Fibroblast of mammary gland (primary cell): ENCODE measurements around the gene MAP4.
A peak's percentile ranks its signal among the peaks of the same experiment; 100 is the strongest.

Experiments
- DNase-seq: peaks from one replicate; pipeline ENCODE4 v3.0.0-alpha.2; 2010; ENCODE audit warnings: low read depth
- H3K4me3 ChIP-seq: 2 replicates; pipeline ENCODE4 v1.5.1; 2011; ENCODE audit warnings: low read depth, mild to moderate bottlenecking, low read length, moderate library complexity; ENCODE audit not compliant: control insufficient read depth
- CTCF ChIP-seq: conservative IDR thresholded peaks from 2 replicates; pipeline ENCODE4 v1.5.1; 2011; ENCODE audit warnings: low read depth, low read length, inconsistent platforms; ENCODE audit not compliant: control insufficient read depth, insufficient read depth

MAP4 gene

GRCh38 chr3:47984075-47984728 lies 32.0 kb downstream of the MAP4 start:
- DNase-seq: peak; percentile 87
- no peak for TF ChIP-seq CTCF
- no peak overlapping the region for H3K4me3 ChIP-seq

GRCh38 chr3:47980795-47981194 lies 35.4 kb downstream of the MAP4 start:
- no peak for DNase-seq
- TF ChIP-seq CTCF: no peak
- no peak overlapping the region for H3K4me3 ChIP-seq

GRCh38 chr3:47979070-47979469 lies 37.1 kb downstream of the MAP4 start:
- H3K4me3 ChIP-seq: no peak overlapping the region
- no peak for DNase-seq
- TF ChIP-seq CTCF: no peak

- DNase-seq: peak; percentile 16
- no peak for TF ChIP-seq CTCF
- no peak overlapping the region for H3K4me3 ChIP-seq
These were observed 37.8 kb downstream of the MAP4 start for GRCh38 chr3:47978386-47978785.

GRCh38 chr3:47976135-47976732 lies 40.0 kb downstream of the MAP4 start:
- DNase-seq: no peak
- no peak overlapping the region for H3K4me3 ChIP-seq
- TF ChIP-seq CTCF: no peak

- TF ChIP-seq CTCF: no peak
- no peak for DNase-seq
- H3K4me3 ChIP-seq: no peak overlapping the region
These were observed 41.2 kb downstream of the MAP4 start for GRCh38 chr3:47974974-47975470.

- no peak for TF ChIP-seq CTCF
- no peak for DNase-seq
- no peak overlapping the region for H3K4me3 ChIP-seq
These were observed 45.1 kb downstream of the MAP4 start for GRCh38 chr3:47971081-47971480.
